ENCODE measurements around the gene RTN1. TPM values are rescaled to one million over a fixed set of nuclear protein-coding genes. Genes with fewer than 3 reads are reported as not detected.
A peak's percentile ranks its signal among the peaks of the same experiment; 100 is the strongest.

RTN1 gene
- total and polyA plus RNA-seq, 2 experiments from 2014 or later, result 0.15 TPM; not detected in 1

DNA sequence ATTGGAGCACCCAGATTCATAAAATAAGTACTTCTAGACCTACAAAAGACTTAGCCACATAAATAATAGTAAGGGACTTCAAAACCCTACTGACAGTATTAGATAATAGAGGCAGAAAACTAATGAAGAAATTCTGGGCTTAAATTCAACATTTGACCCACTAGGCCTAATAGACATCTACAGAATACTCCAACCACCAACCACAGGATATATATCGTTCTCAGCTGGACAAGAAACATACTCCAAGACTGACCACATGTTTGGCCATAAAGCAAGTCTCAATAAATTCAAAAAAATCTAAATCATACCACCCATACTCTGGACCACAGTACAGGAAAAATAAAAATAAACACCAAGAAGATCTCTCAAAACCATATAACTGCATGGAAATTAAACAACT lies 180.2 kb downstream of the RTN1 start:
- Histone ChIP-seq H3K36me3 (ENCODE audit: low read depth) (no peaks in the 10 kb centered on the region), H3K9ac (no peak overlapping the region), H3F3A (ENCODE audit: insufficient read depth) (no peaks in the 10 kb centered on the region), H3K4me1 (ENCODE audit: insufficient read depth) (no peaks in the 10 kb centered on the region), H3K9me2 (ENCODE audit: insufficient read depth) (no peaks in the 10 kb centered on the region), H4K20me1 (ENCODE audit: insufficient read depth) (no peaks in the 10 kb centered on the region), H3K79me2 (ENCODE audit: insufficient read depth) (no peaks in the 10 kb centered on the region), H3K27me3 (replicated peaks; ENCODE audit: insufficient read depth) (0 out of 2 replicates have a peak, but pooled peaks cover 4% of the 10 kb centered on the region), H3K4me2 (ENCODE audit: unreplicated experiment) (no peak overlapping the region), H3K9me3 (ENCODE audit: low read depth) (no peaks in the 10 kb centered on the region), H3K27ac (no peak overlapping the region), H2AFZ (no peak overlapping the region), H3K4me3 (no peak overlapping the region)
- WGBS, 2 experiments (ENCODE audit: low coverage in 1 of 2, low lambda C conversion rate in 2 of 2, missing lambda C conversion rate in 2 of 2), result 0% methylated on average over 1 of the region's 1 CpG
- TF ChIP-seq EZH2 (IDR thresholded peaks at IDR 0.05; ENCODE audit: insufficient read depth, poor library complexity, severe bottlenecking), result no peak
- TF ChIP-seq EZH2phosphoT487 (IDR thresholded peaks at IDR 0.05; ENCODE audit: insufficient read depth, low read depth), result no peak
- in situ Hi-C loops (cut with MboI), result no loop called here
- DNase-seq, result no peak

DNA sequence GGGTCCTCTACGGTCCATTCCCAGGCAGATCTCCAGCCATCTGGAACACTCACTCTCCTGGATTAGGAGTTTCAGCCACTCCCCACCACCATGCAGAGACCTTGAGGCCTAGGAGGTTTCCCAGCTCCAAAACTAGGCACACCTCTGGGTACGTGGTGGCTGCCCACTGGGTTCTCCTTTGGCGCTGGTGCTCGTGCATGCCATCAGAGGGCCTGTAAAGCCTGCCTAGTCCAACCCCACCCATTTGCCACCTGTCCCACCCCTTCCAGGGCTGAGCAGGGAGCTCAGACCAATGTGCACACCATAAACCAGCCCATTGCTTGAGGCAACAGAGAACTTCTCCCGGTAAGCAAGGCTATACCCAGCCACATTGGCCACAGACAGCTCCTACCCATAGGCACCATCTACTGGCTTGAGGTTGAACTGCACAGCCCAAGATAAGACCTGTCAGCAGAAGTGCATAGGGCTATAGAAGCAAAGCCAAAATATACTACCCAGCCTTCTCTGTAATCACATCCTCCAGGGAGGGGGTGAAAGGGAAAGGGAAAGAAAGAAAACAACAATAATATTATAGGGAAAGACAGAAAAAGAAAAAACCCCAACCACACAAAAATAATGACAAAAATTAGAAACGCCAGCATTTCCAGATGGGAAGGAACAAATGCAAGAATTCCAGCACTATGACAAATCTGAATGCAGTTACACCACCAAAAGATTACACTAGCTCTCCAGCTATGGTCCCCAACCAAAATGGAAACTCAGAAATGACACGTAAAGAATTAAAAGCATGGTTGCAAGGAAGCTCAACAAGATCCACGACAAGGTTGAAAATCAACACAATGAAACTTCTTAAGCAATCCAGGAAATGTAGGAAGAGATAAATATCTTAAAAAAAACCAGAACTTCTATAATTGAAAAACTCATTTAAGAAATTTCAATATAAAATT lies 182.1 kb downstream of the RTN1 start:
- Histone ChIP-seq H2AFZ (no peak overlapping the region), H3K27ac (no peak overlapping the region), H3K9ac (no peak overlapping the region), H3K4me3 (no peak overlapping the region), H3K9me3 (ENCODE audit: low read depth) (no peaks in the 10 kb centered on the region), H3K9me2 (ENCODE audit: insufficient read depth) (no peaks in the 10 kb centered on the region), H3K36me3 (ENCODE audit: low read depth) (no peaks in the 10 kb centered on the region), H3F3A (ENCODE audit: insufficient read depth) (no peaks in the 10 kb centered on the region), H3K79me2 (ENCODE audit: insufficient read depth) (no peaks in the 10 kb centered on the region), H3K4me1 (ENCODE audit: insufficient read depth) (no peaks in the 10 kb centered on the region), H4K20me1 (ENCODE audit: insufficient read depth) (no peaks in the 10 kb centered on the region), H3K27me3 (replicated peaks; ENCODE audit: insufficient read depth) (peaks cover 11% of the 10 kb centered on the region; the same call in 1 of the 2 replicates), H3K4me2 (ENCODE audit: unreplicated experiment) (no peak overlapping the region)
- TF ChIP-seq EZH2phosphoT487 (IDR thresholded peaks at IDR 0.05; ENCODE audit: insufficient read depth, low read depth) (no peak), EZH2 (IDR thresholded peaks at IDR 0.05; ENCODE audit: insufficient read depth, poor library complexity, severe bottlenecking) (no peak)
- in situ Hi-C loops (cut with MboI), result no loop called here
- DNase-seq, result peak; percentile 69
- WGBS, 2 experiments (ENCODE audit: low coverage in 1 of 2, low lambda C conversion rate in 2 of 2, missing lambda C conversion rate in 2 of 2), result 59 to 71% methylated on average over 8 of the region's 8 CpGs

DNA sequence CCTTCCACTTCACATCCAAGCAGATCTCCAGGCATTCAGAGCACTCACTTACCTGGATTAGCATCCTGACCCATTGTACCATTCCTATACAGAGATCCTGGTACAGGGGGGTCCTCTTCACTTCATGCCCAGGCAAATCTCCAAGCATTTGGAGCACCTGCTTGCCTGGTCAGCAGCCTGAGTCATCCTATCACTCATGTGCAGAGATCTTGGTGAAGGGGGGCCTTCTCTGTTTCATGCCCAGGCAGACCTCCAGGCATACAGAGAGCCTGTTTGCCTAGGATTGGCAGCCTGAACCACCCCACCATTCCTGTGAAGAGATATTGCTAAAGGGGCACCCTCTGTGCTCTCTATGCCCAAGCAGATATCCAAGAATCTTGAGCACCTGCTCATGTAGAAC lies 182.9 kb downstream of the RTN1 start:
- Histone ChIP-seq H3K4me2 (ENCODE audit: unreplicated experiment) (no peak overlapping the region), H4K20me1 (ENCODE audit: insufficient read depth) (no peaks in the 10 kb centered on the region), H2AFZ (no peak overlapping the region), H3K79me2 (ENCODE audit: insufficient read depth) (no peaks in the 10 kb centered on the region), H3K9me3 (ENCODE audit: low read depth) (no peaks in the 10 kb centered on the region), H3K9ac (no peak overlapping the region), H3K36me3 (ENCODE audit: low read depth) (no peaks in the 10 kb centered on the region), H3K9me2 (ENCODE audit: insufficient read depth) (no peaks in the 10 kb centered on the region), H3K27ac (no peak overlapping the region), H3K4me1 (ENCODE audit: insufficient read depth) (no peaks in the 10 kb centered on the region), H3K27me3 (replicated peaks; ENCODE audit: insufficient read depth) (peaks cover 17% of the 10 kb centered on the region; the same call in 1 of the 2 replicates), H3K4me3 (no peak overlapping the region), H3F3A (ENCODE audit: insufficient read depth) (no peaks in the 10 kb centered on the region)
- in situ Hi-C loops (cut with MboI), result no loop called here
- no peak for DNase-seq
- no peak for TF ChIP-seq EZH2phosphoT487 (IDR thresholded peaks at IDR 0.05; ENCODE audit: insufficient read depth, low read depth)

DNA sequence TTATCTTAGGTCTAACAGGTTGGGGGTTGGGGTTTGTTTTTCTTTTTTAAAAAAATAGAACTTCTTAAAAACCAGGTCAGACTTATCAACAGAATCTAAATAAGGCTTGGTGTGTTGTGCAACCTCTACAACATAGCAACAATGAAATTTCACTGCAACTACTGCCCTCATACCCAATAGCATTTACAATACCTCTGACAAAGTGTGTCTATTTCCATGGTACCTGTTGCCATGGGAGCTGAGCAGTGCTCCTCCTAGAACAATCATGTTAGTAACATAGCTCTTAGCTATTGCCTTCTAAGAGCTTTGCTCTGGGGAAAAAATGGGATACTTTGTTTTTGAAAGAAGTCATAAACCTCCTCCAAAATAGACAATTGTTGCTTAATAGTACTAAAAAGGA lies 190.7 kb downstream of the RTN1 start:
- Histone ChIP-seq H3K36me3 (ENCODE audit: low read depth) (no peaks in the 10 kb centered on the region), H3F3A (ENCODE audit: insufficient read depth) (no peaks in the 10 kb centered on the region), H3K9me2 (ENCODE audit: insufficient read depth) (no peaks in the 10 kb centered on the region), H3K9me3 (ENCODE audit: low read depth) (no peaks in the 10 kb centered on the region), H3K4me2 (ENCODE audit: unreplicated experiment) (no peak overlapping the region), H3K27ac (no peak overlapping the region), H3K27me3 (replicated peaks; ENCODE audit: insufficient read depth) (peaks cover 13% of the 10 kb centered on the region; the same call in 1 of the 2 replicates), H3K4me3 (no peak overlapping the region), H3K9ac (no peak overlapping the region), H4K20me1 (ENCODE audit: insufficient read depth) (no peaks in the 10 kb centered on the region), H3K4me1 (ENCODE audit: insufficient read depth) (no peaks in the 10 kb centered on the region), H3K79me2 (ENCODE audit: insufficient read depth) (no peaks in the 10 kb centered on the region), H2AFZ (no peak overlapping the region)
- TF ChIP-seq EZH2phosphoT487 (IDR thresholded peaks at IDR 0.05; ENCODE audit: insufficient read depth, low read depth) (no peak), EZH2 (IDR thresholded peaks at IDR 0.05; ENCODE audit: insufficient read depth, poor library complexity, severe bottlenecking) (no peak)
- in situ Hi-C loops (cut with MboI), result no loop called here
- DNase-seq, result peak; percentile 3

Data from GM23248 (cell line).